Jurkat, Clone E6-1 (cell line): ENCODE measurements around the gene TUBA4A.

ENCODE experiments used
- DNase-seq: peaks from one replicate; pipeline ENCODE4 v3.0.0-alpha.2; 2011; ENCODE audit warnings: low read depth, low spot score
- H3K4me3 ChIP-seq: 2 replicates; pipeline ENCODE4 v1.5.1; 2011; ENCODE audit warnings: mild to moderate bottlenecking, low read length, control low read depth, moderate library complexity

TUBA4A gene

GRCh38 chr2:219247678-219248642 is 5.8 kb downstream of the TUBA4A start:
- peak overlapping the region; percentile 0; the same call in 1 of the 2 replicates for H3K4me3 ChIP-seq

GRCh38 chr2:219246559-219246958 is 7.2 kb downstream of the TUBA4A start:
- DNase-seq: no peak
- H3K4me3 ChIP-seq: no peak overlapping the region

More at GRCh38 chr2:219247678-219248642, 5.8 kb downstream of the TUBA4A start:
- DNase-seq: peak; percentile 93

GRCh38 chr2:219245899-219246230 is 7.9 kb downstream of the TUBA4A start:
- H3K4me3 ChIP-seq: peak overlapping the region; percentile 89
- no peak for DNase-seq

GRCh38 chr2:219245148-219245898 is 8.4 kb downstream of the TUBA4A start, which contains the start of the genes GLB1L and STK16:
Gene GLB1L (minus strand): TSS chr2:219245444. CDS start chr2:219243573, 1,871 bp downstream.
Gene STK16 (plus strand): TSS chr2:219245479. CDS start chr2:219246000, 521 bp downstream.
- H3K4me3 ChIP-seq: peak within 1 kb of the TSS; percentile 89
- peak; percentile 86 for DNase-seq

GRCh38 chr2:219244789-219245147 is 8.9 kb downstream of the TUBA4A start:
- DNase-seq: no peak
- peak overlapping the region; percentile 89 for H3K4me3 ChIP-seq

- DNase-seq: no peak
- H3K4me3 ChIP-seq: no peak overlapping the region
Observed at GRCh38 chr2:219243291-219243761, 10.4 kb downstream of the TUBA4A start.

GRCh38 chr2:219234331-219234730 is 19.4 kb downstream of the TUBA4A start:
- no peak overlapping the region for H3K4me3 ChIP-seq
- no peak for DNase-seq

GRCh38 chr2:219230059-219230540 is 23.6 kb downstream of the TUBA4A start:
- H3K4me3 ChIP-seq: peak overlapping the region; percentile 79
- DNase-seq: no peak

GRCh38 chr2:219229305-219230058 is 24.2 kb downstream of the TUBA4A start, which contains the start of the genes ANKZF1 and ATG9A:
Gene ANKZF1 (plus strand): TSS chr2:219229806. CDS start chr2:219230258, 452 bp downstream.
Gene ATG9A (minus strand): TSS chr2:219229636. CDS start chr2:219228024, 1,612 bp downstream.
- peak; percentile 97 for DNase-seq
- peak within 1 kb of the TSS; percentile 79 for H3K4me3 ChIP-seq

GRCh38 chr2:219228911-219229304 is 24.8 kb downstream of the TUBA4A start:
- DNase-seq: no peak
- peak overlapping the region; percentile 79 for H3K4me3 ChIP-seq

- peak overlapping the region; percentile 79 for H3K4me3 ChIP-seq
- DNase-seq: no peak
Observed at GRCh38 chr2:219228041-219228910, 25.4 kb downstream of the TUBA4A start.

- DNase-seq: no peak
- H3K4me3 ChIP-seq: no peak overlapping the region
Observed at GRCh38 chr2:219225350-219225749, 28.4 kb downstream of the TUBA4A start.

- no peak overlapping the region for H3K4me3 ChIP-seq
- DNase-seq: no peak
Observed at GRCh38 chr2:219223831-219224610, 29.7 kb downstream of the TUBA4A start.

GRCh38 chr2:219221957-219222518 is 31.7 kb downstream of the TUBA4A start:
- no peak for DNase-seq

GRCh38 chr2:219220652-219221402 is 32.9 kb downstream of the TUBA4A start:
- no peak for DNase-seq
- no peak overlapping the region for H3K4me3 ChIP-seq

More at GRCh38 chr2:219221957-219222518, 31.7 kb downstream of the TUBA4A start:
- no peak overlapping the region for H3K4me3 ChIP-seq
